B cell (primary cell): ENCODE results near the gene SLC2A4. TPM values are rescaled to one million over a fixed set of nuclear protein-coding genes. Genes with fewer than 3 reads are reported as not detected.
A peak's percentile ranks its signal among the peaks of the same experiment; 100 is the strongest.

Experiments
- ATAC-seq: fragments of 200-7000 bp; cut with Tn5 transposase; one replicate; pipeline ENCODE4 v1.10.0; 2021; ENCODE audit warnings: low read depth, mild to moderate bottlenecking, moderate number of reproducible peaks, moderate library complexity
- CTCF ChIA-PET: fragments of 350-600 bp; sonication (Branson Sonifier 250); formaldehyde crosslinking; loops from one replicate; lab custom pipeline; 2021; ENCODE audit warnings: antibody characterized with exemption, inconsistent platforms; lab: Charles Lee
- POLR2A ChIA-PET: fragments of 350-600 bp; sonication (Branson Sonifier 250); formaldehyde crosslinking; loops from one replicate; lab custom pipeline; 2021; ENCODE audit warnings: antibody characterized with exemption; lab: Charles Lee
- DNase-seq: peaks from one replicate; pipeline ENCODE4 v3.0.0; 2013
- H2AFZ ChIP-seq: 2 replicates; pipeline ENCODE4 v1.6.1; 2012; ENCODE audit warnings: mild to moderate bottlenecking, low read depth, low read length; ENCODE audit not compliant: insufficient read depth, poor library complexity, severe bottlenecking
- H3K27ac ChIP-seq, 2 donors: 1 replicate in 1 of 2; 2 replicates in 1 of 2; pipeline ENCODE4 v1.5.1; 2012 to 2013; ENCODE audit warnings: low read length in 2 of 2, mild to moderate bottlenecking in 2 of 2, moderate library complexity in 1 of 2
- H3K27me3 ChIP-seq, 4 experiments: fragments of 200-600 bp in 1 of 4; sonication (generic) in 1 of 4; replicated peaks in 1 of 4; 1 replicate in 2 of 4; 2 replicates in 2 of 4; pipeline versions ENCODE4 v1.6.1 to v1.7.0; 2013 to 2016; ENCODE audit warnings: low read length in 3 of 4, mild to moderate bottlenecking in 2 of 4, mixed read lengths in 1 of 4, moderate library complexity in 1 of 4; ENCODE audit not compliant: insufficient read depth in 4 of 4, control insufficient read depth in 3 of 4; ENCODE audit errors: control extremely low read depth in 1 of 4
- H3K36me3 ChIP-seq, 2 experiments: replicated peaks in 1 of 2; 1 replicate in 1 of 2; 2 replicates in 1 of 2; pipeline versions ENCODE4 v1.6.1 to v1.7.1; 2013; ENCODE audit warnings: low read length in 1 of 2; ENCODE audit not compliant: insufficient read depth in 2 of 2, control insufficient read depth in 1 of 2; ENCODE audit errors: control extremely low read depth in 1 of 2, extremely low read depth in 1 of 2
- H3K4me1 ChIP-seq, 2 donors: fragments of 200-600 bp in 1 of 2; sonication (generic) in 1 of 2; 1 replicate in 1 of 2; 2 replicates in 1 of 2; pipeline versions ENCODE4 v1.5.1 to v1.6.1; 2013 to 2017; ENCODE audit warnings: low read length in 2 of 2; ENCODE audit not compliant: control insufficient read depth in 2 of 2, insufficient read depth in 2 of 2
- H3K4me2 ChIP-seq: replicated peaks from 2 replicates; pipeline ENCODE3; 2012; ENCODE audit warnings: mild to moderate bottlenecking, low read depth, low read length; ENCODE audit not compliant: poor library complexity, severe bottlenecking
- H3K4me3 ChIP-seq, 5 experiments: fragments of 200-600 bp in 1 of 5; sonication (generic) in 1 of 5; 1 replicate in 3 of 5; 2 replicates in 2 of 5; pipeline versions ENCODE4 v1.5.1 to v1.7.0; 2011 to 2016; ENCODE audit warnings: low read length in 4 of 5, mild to moderate bottlenecking in 4 of 5, low read depth in 2 of 5, control low read depth in 1 of 5, moderate library complexity in 1 of 5; ENCODE audit not compliant: insufficient read depth in 1 of 5; ENCODE audit errors: control extremely low read depth in 1 of 5, extremely low read depth in 1 of 5
- H3K79me2 ChIP-seq: fragments of 200-600 bp; sonication (generic); one replicate; pipeline ENCODE4 v1.6.0; 2016; ENCODE audit warnings: low read length; ENCODE audit not compliant: control insufficient read depth, insufficient read depth
- H3K9ac ChIP-seq: fragments of 200-600 bp; sonication (generic); 2 replicates; pipeline ENCODE4 v1.6.1; 2017; ENCODE audit warnings: mild to moderate bottlenecking, low read length, moderate library complexity
- H3K9me3 ChIP-seq, 3 donors: one replicate each; pipeline versions ENCODE4 v1.6.1 to v1.7.1; 2013; ENCODE audit warnings: low read length in 2 of 3; ENCODE audit not compliant: control insufficient read depth in 2 of 3, insufficient read depth in 1 of 3; ENCODE audit errors: control extremely low read depth in 1 of 3
- H4K20me1 ChIP-seq: 2 replicates; pipeline ENCODE4 v1.6.0; 2012; ENCODE audit warnings: mild to moderate bottlenecking, low read length; ENCODE audit not compliant: insufficient read depth, control insufficient read depth, poor library complexity, severe bottlenecking
- H3K27ac Mint-ChIP-seq: one replicate; pipeline ENCODE4 v1.8.0; 2021; ENCODE audit warnings: mixed read lengths
- H3K27me3 Mint-ChIP-seq: one replicate; pipeline ENCODE4 v1.8.0; 2021; ENCODE audit warnings: mixed read lengths
- H3K4me1 Mint-ChIP-seq: one replicate; pipeline ENCODE4 v1.8.0; 2021; ENCODE audit warnings: mixed read lengths
- H3K4me3 Mint-ChIP-seq: one replicate; pipeline ENCODE4 v1.8.0; 2021; ENCODE audit warnings: mixed read lengths
- H3K9me3 Mint-ChIP-seq: one replicate; pipeline ENCODE4 v1.8.0; 2022; ENCODE audit warnings: mixed read lengths; ENCODE audit not compliant: insufficient read depth
- EZH2 ChIP-seq: IDR thresholded peaks from 2 replicates; pipeline ENCODE4 v1.6.1; 2012; ENCODE audit warnings: borderline replicate concordance, low read depth, mild to moderate bottlenecking, moderate library complexity, low read length; ENCODE audit not compliant: insufficient read depth, poor library complexity, severe bottlenecking
- WGBS: methylation state at CpG from one replicate; pipeline ENCODE4 v1.1.5; 2013; ENCODE audit warnings: missing lambda C conversion rate; ENCODE audit not compliant: insufficient coverage; 5-methylcytosine and 5-hydroxymethylcytosine counted together
- intact Hi-C: fragments of 100-400 bp; cut with micrococcal nuclease; formaldehyde crosslinking; loops from one replicate; pipeline ENCODE4 v1.10.0; 2022
- polyA plus RNA-seq: library from polyadenylated mRNA; depleted of rRNA; stranded (reverse); fragments of >200 nt; gene quantifications from 2 replicates; pipeline ENCODE4 v1.2.3, GENCODE V29; 2012
- total RNA-seq, 2 donors: library from RNA; stranded (reverse); fragments of 120-200 nt in 1 of 2; gene quantifications; 1 replicate in 1 of 2; 2 replicates in 1 of 2; pipeline versions ENCODE4 v1.2.3 to v1.2.4, GENCODE V29; 2013 to 2022
- TF ChIP-seq, protein P1 (sequence below): fragments of 200-600 bp; IDR thresholded peaks from one replicate; pipeline ENCODE4 v1.8.0; 2022; ENCODE audit warnings: antibody characterized with exemption, mild to moderate bottlenecking

Gene SLC2A4
- total and polyA plus RNA-seq, 2 donors (not counting 1 experiment from before 2014, with no cell fraction given) = not detected

DNA sequence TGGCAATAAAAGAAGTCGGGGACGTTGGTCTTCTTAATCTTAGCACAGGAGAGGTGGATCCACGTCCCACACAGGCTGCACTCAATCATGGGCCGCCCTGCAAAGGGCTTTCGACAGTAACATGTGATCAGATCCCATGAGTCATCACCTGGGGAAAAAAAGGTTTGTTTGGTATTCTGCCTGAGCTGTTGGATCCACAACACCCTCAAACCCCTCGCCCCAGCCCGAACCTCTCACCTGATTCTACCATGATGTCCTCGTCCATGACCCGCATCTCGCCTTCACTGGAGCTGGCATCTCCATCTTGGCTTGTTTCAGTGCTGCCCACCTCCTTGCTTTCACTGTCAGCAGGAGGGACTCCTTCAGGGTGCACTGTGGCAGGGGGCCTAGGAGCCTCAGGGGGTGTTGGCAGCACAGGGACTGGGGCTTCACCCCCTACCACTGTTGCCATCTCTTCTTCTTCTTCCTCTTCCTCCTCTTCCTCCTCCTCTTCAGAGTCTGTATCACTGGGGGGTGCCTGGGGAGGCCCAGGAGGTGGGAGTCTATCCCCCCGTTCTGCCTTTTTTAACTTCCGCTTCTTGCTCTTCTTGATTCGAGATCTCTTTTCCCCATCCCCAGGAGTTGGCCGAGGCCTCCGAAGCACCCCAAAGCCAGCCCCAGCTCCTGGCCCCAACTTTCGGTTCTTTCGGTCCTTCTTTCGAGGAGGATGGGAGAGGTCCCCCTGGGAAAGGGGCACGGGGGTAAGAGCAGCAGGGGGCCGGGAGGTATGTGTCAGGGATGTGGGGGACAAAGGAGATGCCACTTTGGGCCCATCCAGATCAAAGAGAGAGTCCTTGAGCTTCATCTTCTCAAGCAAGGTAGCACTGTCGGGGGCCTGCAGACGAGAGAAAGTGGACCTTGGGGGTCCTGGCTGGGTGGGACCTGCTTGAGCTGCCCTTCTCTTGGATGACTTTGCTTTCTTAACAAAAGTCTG, 45.5 kb upstream of the SLC2A4 start:
- Mint-ChIP-seq H3K4me1 (peaks cover 58% of the 10 kb centered on the region), H3K27me3 (no peaks in the 10 kb centered on the region), H3K4me3 (peak overlapping the region; percentile 97), H3K9me3 (no peaks in the 10 kb centered on the region), H3K27ac (peak overlapping the region; percentile 99)
- 90% methylated on average over 13 of the region's 22 CpGs for WGBS
- intact Hi-C loops = loop anchor here (5.0 kb wide), 1 partner anchor 326 kb away; the partner anchor contains the start of gene SENP3
- POLR2A ChIA-PET = interaction anchor here (0.6 to 13.1 kb wide), 3 partner anchors 15 to 224 kb away, joined by 3 to 157 read pairs (median 4); partner anchors contain the start of genes ACADVL and DLG4
- Histone ChIP-seq H3K4me1 (peaks cover 45 to 56% of the 10 kb centered on the region in 2 donors), H4K20me1 (peaks cover 25% of the 10 kb centered on the region), H3K36me3 (peaks cover 0 to 23% of the 10 kb centered on the region in 2 experiments), H3K9ac (no peak overlapping the region), H3K27ac (peak overlapping the region in 1 of 2 donors; percentile 88), H3K79me2 (peaks cover 60% of the 10 kb centered on the region), H2AFZ (no peak overlapping the region), H3K9me3 (no peaks in the 10 kb centered on the region), H3K27me3 (no peaks in the 10 kb centered on the region), H3K4me3 (no peak overlapping the region), H3K4me2 (no peak overlapping the region)
- no peak for DNase-seq
- TF ChIP-seq, protein P1, sequence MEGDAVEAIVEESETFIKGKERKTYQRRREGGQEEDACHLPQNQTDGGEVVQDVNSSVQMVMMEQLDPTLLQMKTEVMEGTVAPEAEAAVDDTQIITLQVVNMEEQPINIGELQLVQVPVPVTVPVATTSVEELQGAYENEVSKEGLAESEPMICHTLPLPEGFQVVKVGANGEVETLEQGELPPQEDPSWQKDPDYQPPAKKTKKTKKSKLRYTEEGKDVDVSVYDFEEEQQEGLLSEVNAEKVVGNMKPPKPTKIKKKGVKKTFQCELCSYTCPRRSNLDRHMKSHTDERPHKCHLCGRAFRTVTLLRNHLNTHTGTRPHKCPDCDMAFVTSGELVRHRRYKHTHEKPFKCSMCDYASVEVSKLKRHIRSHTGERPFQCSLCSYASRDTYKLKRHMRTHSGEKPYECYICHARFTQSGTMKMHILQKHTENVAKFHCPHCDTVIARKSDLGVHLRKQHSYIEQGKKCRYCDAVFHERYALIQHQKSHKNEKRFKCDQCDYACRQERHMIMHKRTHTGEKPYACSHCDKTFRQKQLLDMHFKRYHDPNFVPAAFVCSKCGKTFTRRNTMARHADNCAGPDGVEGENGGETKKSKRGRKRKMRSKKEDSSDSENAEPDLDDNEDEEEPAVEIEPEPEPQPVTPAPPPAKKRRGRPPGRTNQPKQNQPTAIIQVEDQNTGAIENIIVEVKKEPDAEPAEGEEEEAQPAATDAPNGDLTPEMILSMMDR = no peak
- no peak for TF ChIP-seq EZH2
- CTCF ChIA-PET = interaction anchor here (0.7 to 1.1 kb wide), 3 partner anchors 16 to 638 kb away, joined by 3 read pairs; partner anchors contain the start of genes ACADVL and DLG4
- ATAC-seq = no peak
